GM12878 (cell line): ENCODE data around the gene METTL1. TPM values are rescaled to one million over a fixed set of nuclear protein-coding genes. Genes with fewer than 3 reads are reported as not detected.
A peak's percentile ranks its signal among the peaks of the same experiment; 100 is the strongest.

Experiments
- BACH1 ChIP-seq: fragments of 450-650 bp; IDR thresholded peaks from 2 replicates; pipeline ENCODE4 v1.6.1; 2017; ENCODE audit warnings: mild to moderate bottlenecking, borderline replicate concordance
- CHD2 ChIP-seq: IDR thresholded peaks from 2 replicates; pipeline ENCODE4 v1.6.1; 2011; ENCODE audit warnings: low read depth, low read length, improper control_type of control experiment, borderline replicate concordance
- HCFC1 ChIP-seq: fragments of 150-350 bp; IDR thresholded peaks from 2 replicates; pipeline ENCODE4 v1.6.1; 2014; ENCODE audit warnings: low read length
- HDAC2 ChIP-seq: fragments of 200-600 bp; sonication (generic); IDR thresholded peaks from 2 replicates; pipeline ENCODE4 v1.6.1; 2017
- IKZF2 ChIP-seq, 2 experiments: fragments of 450-650 bp; IDR thresholded peaks; 2 replicates each; pipeline ENCODE4 v1.6.1; 2017; ENCODE audit warnings: mild to moderate bottlenecking in 2 of 2, moderate library complexity in 2 of 2
- IRF3 ChIP-seq: fragments of 450-650 bp; IDR thresholded peaks from 2 replicates; pipeline ENCODE4 v1.6.1; 2014; ENCODE audit warnings: mild to moderate bottlenecking
- LARP7 ChIP-seq: fragments of 450-650 bp; IDR thresholded peaks from 2 replicates; pipeline ENCODE4 v1.6.1; 2017; ENCODE audit warnings: mild to moderate bottlenecking
- MEF2B ChIP-seq: fragments of 450-650 bp; IDR thresholded peaks from 2 replicates; pipeline ENCODE4 v1.6.1; 2018; ENCODE audit warnings: mild to moderate bottlenecking, moderate library complexity; ENCODE audit not compliant: partially characterized antibody, poor library complexity, severe bottlenecking
- MXI1 ChIP-seq: fragments of 150-350 bp; IDR thresholded peaks from 2 replicates; pipeline ENCODE4 v1.6.1; 2011; ENCODE audit warnings: low read depth, mild to moderate bottlenecking, inconsistent platforms, low read length, improper control_type of control experiment
- NFYB ChIP-seq: IDR thresholded peaks from 2 replicates; pipeline ENCODE4 v1.6.1; 2011; ENCODE audit warnings: low read depth, mild to moderate bottlenecking, low read length, improper control_type of control experiment, moderate library complexity; ENCODE audit not compliant: insufficient read depth
- NRF1 ChIP-seq: conservative IDR thresholded peaks from 2 replicates; pipeline ENCODE4 v1.6.1; 2011; ENCODE audit warnings: mild to moderate bottlenecking, low read depth, low read length, improper control_type of control experiment
- PAX5 ChIP-seq: IDR thresholded peaks from 2 replicates; pipeline ENCODE4 v1.6.1; 2011; ENCODE audit warnings: low read depth, low read length, borderline replicate concordance
- PML ChIP-seq: IDR thresholded peaks from 2 replicates; pipeline ENCODE4 v1.6.1; 2012; ENCODE audit warnings: low read length, inconsistent platforms
- POU2F2 ChIP-seq: IDR thresholded peaks from 3 replicates; pipeline ENCODE4 v1.6.1; 2011; ENCODE audit warnings: low read depth, mild to moderate bottlenecking, low read length, borderline replicate concordance
- RB1 ChIP-seq: fragments of 450-650 bp; formaldehyde crosslinking; IDR thresholded peaks from 2 replicates; pipeline ENCODE4 v1.6.1; 2017; ENCODE audit warnings: mild to moderate bottlenecking, borderline replicate concordance
- RELA ChIP-seq: fragments of 450-650 bp; IDR thresholded peaks from 2 replicates; pipeline ENCODE4 v1.8.0; 2014; ENCODE audit warnings: borderline replicate concordance; ENCODE audit not compliant: partially characterized antibody
- RFX5 ChIP-seq: IDR thresholded peaks from 2 replicates; pipeline ENCODE4 v1.6.1; 2011; ENCODE audit warnings: low read depth, low read length, improper control_type of control experiment
- SIN3A ChIP-seq: IDR thresholded peaks from 2 replicates; pipeline ENCODE4 v1.6.1; 2012; ENCODE audit warnings: low read depth, low read length, improper control_type of control experiment
- polyA plus RNA-seq, 11 experiments: library from polyadenylated mRNA; depleted of rRNA in 4 of 11; unstranded in 6 of 11; stranded (reverse) in 5 of 11; fragments of >200 nt; fragmentation: Nextera tagmentation in 4 of 11; fragmentation: Illumina TruSeq in 1 of 11; extraction: Ambion mirVana in 4 of 11; extraction: Trizol in 1 of 11; gene quantifications; 1 replicate in 1 of 11; 2 replicates in 10 of 11; pipeline versions ENCODE4 v1.2.1 to v1.2.3, GENCODE V29; 2011 to 2016; ENCODE audit warnings: inconsistent platforms in 2 of 11, missing spikeins in 2 of 11, low read depth in 1 of 11
- total RNA-seq, 4 experiments: library from RNA; depleted of rRNA in 3 of 4; stranded (reverse); fragments of >200 nt in 3 of 4; fragmentation: Illumina TruSeq in 1 of 4; extraction: Trizol in 1 of 4; gene quantifications; 2 replicates each; pipeline versions ENCODE4 v1.2.1 to v1.2.3, GENCODE V29; 2013 to 2021
- TF ChIP-seq, protein P1 (sequence below): IDR thresholded peaks from 2 replicates; pipeline ENCODE4 v1.6.1; 2011; ENCODE audit warnings: low read depth, mild to moderate bottlenecking, low read length, moderate library complexity, borderline replicate concordance; ENCODE audit errors: extremely low read depth
- TF ChIP-seq, protein P2 (sequence below): IDR thresholded peaks from 2 replicates; pipeline ENCODE4 v1.6.1; 2011; ENCODE audit warnings: mild to moderate bottlenecking, low read depth, low read length, moderate library complexity; ENCODE audit not compliant: insufficient replicate concordance
- TF ChIP-seq, protein P3 (sequence below): fragments of 450-650 bp; formaldehyde crosslinking; IDR thresholded peaks from 2 replicates; pipeline ENCODE4 v1.4.0; 2022; ENCODE audit warnings: mild to moderate bottlenecking, moderate library complexity

Gene METTL1
- total and polyA plus RNA-seq, 10 of the 15 experiments (the other 5 are each of a cell fraction or from before 2014, with no cell fraction given), result 11.3 to 44.3 (median 30.6) TPM

- TF ChIP-seq POU2F2 (peak; percentile 26; the same call in 2 of the 3 replicates), PML (peak; percentile 67; the same call in 1 of the 2 replicates), RELA (peak; percentile 99), RFX5 (peak; percentile 92), BACH1 (peak; percentile 57; the same call in 1 of the 2 replicates), CHD2 (peak; percentile 49; the same call in 1 of the 2 replicates), MXI1 (peak; percentile 96), PAX5 (peak; percentile 79; the same call in 1 of the 2 replicates), LARP7 (no peak; the same call in 1 of the 2 replicates), IRF3 (peak; percentile 88), IKZF2 (IDR thresholded peaks at IDR 0.05) (peak; percentile 41 to 47; a peak in 2 of 4 replicates), SIN3A (peak; percentile 76), MEF2B (peak; percentile 99), HCFC1 (peak; percentile 61), NRF1 (peak; percentile 31; the same call in 1 of the 2 replicates), RB1 (peak; percentile 94), HDAC2 (0 out of 2 replicates have a peak, but pooled peaks have one; percentile 53), NFYB (0 out of 2 replicates have a peak, but pooled peaks have one; percentile 60)
- TF ChIP-seq, protein P1, sequence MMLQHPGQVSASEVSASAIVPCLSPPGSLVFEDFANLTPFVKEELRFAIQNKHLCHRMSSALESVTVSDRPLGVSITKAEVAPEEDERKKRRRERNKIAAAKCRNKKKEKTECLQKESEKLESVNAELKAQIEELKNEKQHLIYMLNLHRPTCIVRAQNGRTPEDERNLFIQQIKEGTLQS, result peak; percentile 98
- TF ChIP-seq, protein P2, sequence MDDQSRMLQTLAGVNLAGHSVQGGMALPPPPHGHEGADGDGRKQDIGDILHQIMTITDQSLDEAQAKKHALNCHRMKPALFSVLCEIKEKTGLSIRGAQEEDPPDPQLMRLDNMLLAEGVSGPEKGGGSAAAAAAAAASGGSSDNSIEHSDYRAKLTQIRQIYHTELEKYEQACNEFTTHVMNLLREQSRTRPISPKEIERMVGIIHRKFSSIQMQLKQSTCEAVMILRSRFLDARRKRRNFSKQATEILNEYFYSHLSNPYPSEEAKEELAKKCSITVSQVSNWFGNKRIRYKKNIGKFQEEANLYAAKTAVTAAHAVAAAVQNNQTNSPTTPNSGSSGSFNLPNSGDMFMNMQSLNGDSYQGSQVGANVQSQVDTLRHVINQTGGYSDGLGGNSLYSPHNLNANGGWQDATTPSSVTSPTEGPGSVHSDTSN, result no peak
- TF ChIP-seq, protein P3, sequence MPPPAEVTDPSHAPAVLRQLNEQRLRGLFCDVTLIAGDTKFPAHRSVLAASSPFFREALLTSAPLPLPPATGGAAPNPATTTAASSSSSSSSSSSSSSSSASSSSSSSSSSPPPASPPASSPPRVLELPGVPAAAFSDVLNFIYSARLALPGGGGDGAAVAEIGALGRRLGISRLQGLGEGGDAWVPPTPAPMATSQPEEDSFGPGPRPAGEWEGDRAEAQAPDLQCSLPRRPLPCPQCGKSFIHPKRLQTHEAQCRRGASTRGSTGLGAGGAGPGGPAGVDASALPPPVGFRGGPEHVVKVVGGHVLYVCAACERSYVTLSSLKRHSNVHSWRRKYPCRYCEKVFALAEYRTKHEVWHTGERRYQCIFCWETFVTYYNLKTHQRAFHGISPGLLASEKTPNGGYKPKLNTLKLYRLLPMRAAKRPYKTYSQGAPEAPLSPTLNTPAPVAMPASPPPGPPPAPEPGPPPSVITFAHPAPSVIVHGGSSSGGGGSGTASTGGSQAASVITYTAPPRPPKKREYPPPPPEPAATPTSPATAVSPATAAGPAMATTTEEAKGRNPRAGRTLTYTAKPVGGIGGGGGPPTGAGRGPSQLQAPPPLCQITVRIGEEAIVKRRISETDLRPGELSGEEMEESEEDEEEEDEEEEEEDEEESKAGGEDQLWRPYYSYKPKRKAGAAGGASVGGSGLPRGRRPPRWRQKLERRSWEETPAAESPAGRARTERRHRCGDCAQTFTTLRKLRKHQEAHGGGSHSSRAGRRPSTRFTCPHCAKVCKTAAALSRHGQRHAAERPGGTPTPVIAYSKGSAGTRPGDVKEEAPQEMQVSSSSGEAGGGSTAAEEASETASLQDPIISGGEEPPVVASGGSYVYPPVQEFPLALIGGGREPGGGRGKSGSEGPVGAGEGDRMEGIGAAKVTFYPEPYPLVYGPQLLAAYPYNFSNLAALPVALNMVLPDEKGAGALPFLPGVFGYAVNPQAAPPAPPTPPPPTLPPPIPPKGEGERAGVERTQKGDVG (CRISPR knock-in tag), result no peak
Measured at GRCh38 chr12:57751788-57752667, 19.9 kb downstream of the METTL1 start, which contains the start of gene CDK4 (continued).
